Renal cortex interstitium (tissue), 11 donors: ENCODE data around the gene PZP. TPM values are rescaled to one million over a fixed set of nuclear protein-coding genes. Genes with fewer than 3 reads are reported as not detected.

Experiments used
- DNase-seq, 11 donors: peaks; one replicate each; pipeline ENCODE4 v3.0.0-alpha.2; 2013; ENCODE audit warnings: low read depth in 9 of 11, low spot score in 4 of 11; ENCODE audit errors: extremely low read depth in 1 of 11
- polyA plus RNA-seq, 3 donors: library from polyadenylated mRNA; unstranded; fragments of 120-200 nt; gene quantifications; one replicate each; pipeline ENCODE4 v1.2.1, GENCODE V29; 2013; ENCODE audit not compliant: insufficient read length in 3 of 3

PZP gene
- polyA plus RNA-seq, 3 donors = 0.47 to 0.88 (median 0.53) TPM

- DNase-seq = no peak
Observed at GRCh38 chr12:9133216-9133916, 74.8 kb downstream of the PZP start.

- DNase-seq = no peak
Observed at GRCh38 chr12:9132008-9132535, 76.1 kb downstream of the PZP start.

- no peak for DNase-seq
Observed at GRCh38 chr12:9130244-9130643, 78.0 kb downstream of the PZP start.

GRCh38 chr12:9127936-9128663 is 80.1 kb downstream of the PZP start:
- DNase-seq = no peak

GRCh38 chr12:9127484-9127883 is 80.7 kb downstream of the PZP start:
- no peak for DNase-seq

- no peak for DNase-seq
Observed at GRCh38 chr12:9124383-9125031, 83.7 kb downstream of the PZP start.

GRCh38 chr12:9123781-9124382 is 84.3 kb downstream of the PZP start:
- no peak for DNase-seq

- no peak for DNase-seq
Observed at GRCh38 chr12:9122091-9122609, 86.0 kb downstream of the PZP start.

GRCh38 chr12:9120487-9121184 is 87.6 kb downstream of the PZP start:
- DNase-seq = no peak

- no peak for DNase-seq
Observed at GRCh38 chr12:9118158-9118557, 90.0 kb downstream of the PZP start.

- DNase-seq = peak; percentile 15 to 57 (median 37)
Observed at GRCh38 chr12:9115731-9116559, 92.2 kb downstream of the PZP start, which contains the start of gene A2M. A2M (minus strand) TSS chr12:9115919; CDS start chr12:9115849, 70 bp downstream.

- DNase-seq = no peak
Observed at GRCh38 chr12:9114946-9115345, 93.2 kb downstream of the PZP start.

- DNase-seq = no peak
Observed at GRCh38 chr12:9113987-9114309, 94.2 kb downstream of the PZP start.

- no peak for DNase-seq
Observed at GRCh38 chr12:9113296-9113986, 94.8 kb downstream of the PZP start.

- DNase-seq = no peak
Observed at GRCh38 chr12:9112076-9112853, 95.9 kb downstream of the PZP start.

- DNase-seq = no peak
Observed at GRCh38 chr12:9111525-9111924, 96.7 kb downstream of the PZP start.
